Measurements from ENCODE around the gene PCDHGA7.
"Not testable (repeated sequence)": the region's sequence is repeated elsewhere in the genome, so short reads cannot be mapped to it uniquely, and the experiment has no call there.

Gene PCDHGA7

DNA sequence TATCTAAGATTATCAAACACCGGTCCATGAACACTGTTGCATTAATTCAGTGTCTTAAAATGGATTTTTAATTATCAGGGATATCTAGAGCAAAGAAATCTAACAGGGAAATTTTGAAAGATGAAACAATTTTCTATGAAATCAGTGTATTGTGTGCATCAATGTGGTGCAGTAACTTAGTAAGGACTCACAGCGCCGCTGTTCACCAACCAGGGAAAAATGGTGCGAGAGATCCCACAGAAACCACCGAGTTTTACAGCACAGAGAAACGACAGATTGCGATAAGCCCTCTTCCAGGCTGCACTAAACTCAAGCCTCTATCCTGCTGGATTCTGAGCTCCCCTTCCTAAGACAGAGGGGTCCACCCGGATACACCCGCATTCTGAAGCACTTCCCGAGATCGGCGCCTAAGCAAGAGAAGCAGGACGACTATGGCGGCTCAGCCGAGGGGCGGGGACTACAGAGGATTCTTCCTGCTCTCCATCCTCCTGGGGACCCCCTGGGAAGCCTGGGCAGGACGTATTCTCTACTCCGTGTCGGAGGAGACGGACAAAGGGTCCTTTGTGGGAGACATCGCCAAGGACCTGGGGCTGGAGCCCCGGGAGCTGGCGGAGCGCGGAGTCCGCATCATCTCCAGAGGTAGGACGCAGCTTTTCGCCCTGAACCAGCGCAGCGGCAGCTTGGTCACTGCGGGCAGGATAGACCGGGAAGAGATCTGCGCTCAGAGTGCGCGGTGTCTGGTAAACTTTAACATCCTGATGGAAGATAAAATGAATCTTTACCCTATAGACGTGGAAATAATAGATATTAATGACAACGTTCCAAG is at the start of gene PCDHGA7:
Gene PCDHGA7, plus strand, starts transcription at position 274 of the 826 bp plus-strand sequence. Its CDS starts 158 bp downstream, at position 432.
- DNase-seq: no peak

DNA sequence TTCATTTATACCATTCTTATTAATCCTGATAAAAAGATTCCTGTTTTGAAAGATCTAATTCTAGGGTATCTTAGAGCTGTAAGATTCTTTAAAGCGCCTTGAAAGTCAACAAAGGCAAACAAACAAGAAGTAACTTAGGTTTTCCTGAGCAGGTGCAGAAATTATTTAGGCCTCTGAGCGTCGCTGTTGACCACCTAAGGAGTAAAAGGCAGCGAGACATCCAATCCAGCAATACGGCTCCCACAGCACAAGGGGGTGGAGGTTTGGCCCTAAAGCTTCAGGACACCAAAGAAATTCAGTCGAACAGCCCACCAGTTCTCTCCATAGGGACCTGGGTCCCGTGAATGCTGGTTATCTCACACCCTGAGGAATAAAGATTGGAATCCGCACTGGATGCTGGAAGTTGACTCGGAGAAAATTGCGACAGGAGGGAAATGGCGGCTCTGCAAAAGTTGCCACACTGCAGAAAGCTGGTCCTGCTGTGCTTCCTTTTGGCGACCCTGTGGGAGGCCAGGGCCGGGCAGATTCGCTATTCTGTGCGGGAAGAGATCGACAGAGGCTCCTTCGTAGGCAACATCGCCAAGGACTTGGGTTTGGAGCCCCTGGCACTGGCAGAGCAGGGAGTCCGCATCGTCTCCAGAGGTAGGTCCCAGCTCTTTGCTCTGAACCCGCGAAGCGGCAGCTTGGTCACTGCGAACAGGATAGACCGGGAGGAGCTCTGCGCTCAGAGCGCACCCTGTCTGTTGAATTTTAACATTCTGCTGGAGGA is 43.8 kb upstream of the PCDHGA7 start, which contains the start of gene PCDHGA2:
Gene PCDHGA2, plus strand, starts transcription at position 223 of the 769 bp plus-strand sequence.
- DNase-seq: no peak

DNA sequence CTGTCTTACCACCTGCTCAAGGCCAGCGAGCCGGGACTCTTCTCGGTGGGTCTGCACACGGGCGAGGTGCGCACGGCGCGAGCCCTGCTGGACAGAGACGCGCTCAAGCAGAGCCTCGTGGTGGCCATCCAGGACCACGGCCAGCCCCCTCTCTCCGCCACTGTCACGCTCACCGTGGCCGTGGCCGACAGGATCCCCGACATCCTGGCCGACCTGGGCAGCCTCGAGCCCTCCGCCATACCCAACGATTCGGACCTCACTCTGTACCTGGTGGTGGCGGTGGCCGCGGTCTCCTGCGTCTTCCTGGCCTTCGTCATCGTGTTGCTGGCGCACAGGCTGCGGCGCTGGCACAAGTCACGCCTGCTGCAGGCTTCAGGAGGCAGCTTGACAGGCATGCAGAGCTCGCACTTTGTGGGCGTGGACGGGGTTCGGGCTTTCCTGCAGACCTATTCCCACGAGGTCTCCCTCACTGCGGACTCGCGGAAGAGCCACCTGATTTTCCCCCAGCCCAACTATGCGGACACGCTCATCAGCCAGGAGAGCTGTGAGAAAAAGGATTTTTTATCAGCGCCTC is 41.7 kb upstream of the PCDHGA7 start:
- not testable (repeated sequence) for DNase-seq

- DNase-seq: no peak
Observed at GRCh38 chr5:141342773-141343172, 39.8 kb upstream of the PCDHGA7 start.

GRCh38 chr5:141343242-141343952 is 39.1 kb upstream of the PCDHGA7 start, which contains the start of gene PCDHGA3:
PCDHGA3 (plus strand) TSS chr5:141343829; CDS start chr5:141344034, 205 bp downstream.
- DNase-seq: no peak

- no peak for DNase-seq
Observed at GRCh38 chr5:141343953-141344463, 38.5 kb upstream of the PCDHGA7 start.

- DNase-seq: no peak
Observed at GRCh38 chr5:141345327-141345726, 37.2 kb upstream of the PCDHGA7 start.

DNA sequence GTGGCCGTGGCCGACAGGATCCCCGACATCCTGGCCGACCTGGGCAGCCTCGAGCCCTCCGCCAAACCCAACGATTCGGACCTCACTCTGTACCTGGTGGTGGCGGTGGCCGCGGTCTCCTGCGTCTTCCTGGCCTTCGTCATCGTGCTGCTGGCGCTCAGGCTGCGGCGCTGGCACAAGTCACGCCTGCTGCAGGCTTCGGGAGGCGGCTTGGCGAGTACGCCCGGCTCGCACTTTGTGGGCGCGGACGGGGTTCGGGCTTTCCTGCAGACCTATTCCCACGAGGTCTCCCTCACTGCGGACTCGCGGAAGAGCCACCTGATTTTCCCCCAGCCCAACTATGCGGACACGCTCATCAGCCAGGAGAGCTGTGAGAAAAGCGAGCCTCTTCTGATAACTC is 36.5 kb upstream of the PCDHGA7 start:
- DNase-seq: not testable (repeated sequence)

DNA sequence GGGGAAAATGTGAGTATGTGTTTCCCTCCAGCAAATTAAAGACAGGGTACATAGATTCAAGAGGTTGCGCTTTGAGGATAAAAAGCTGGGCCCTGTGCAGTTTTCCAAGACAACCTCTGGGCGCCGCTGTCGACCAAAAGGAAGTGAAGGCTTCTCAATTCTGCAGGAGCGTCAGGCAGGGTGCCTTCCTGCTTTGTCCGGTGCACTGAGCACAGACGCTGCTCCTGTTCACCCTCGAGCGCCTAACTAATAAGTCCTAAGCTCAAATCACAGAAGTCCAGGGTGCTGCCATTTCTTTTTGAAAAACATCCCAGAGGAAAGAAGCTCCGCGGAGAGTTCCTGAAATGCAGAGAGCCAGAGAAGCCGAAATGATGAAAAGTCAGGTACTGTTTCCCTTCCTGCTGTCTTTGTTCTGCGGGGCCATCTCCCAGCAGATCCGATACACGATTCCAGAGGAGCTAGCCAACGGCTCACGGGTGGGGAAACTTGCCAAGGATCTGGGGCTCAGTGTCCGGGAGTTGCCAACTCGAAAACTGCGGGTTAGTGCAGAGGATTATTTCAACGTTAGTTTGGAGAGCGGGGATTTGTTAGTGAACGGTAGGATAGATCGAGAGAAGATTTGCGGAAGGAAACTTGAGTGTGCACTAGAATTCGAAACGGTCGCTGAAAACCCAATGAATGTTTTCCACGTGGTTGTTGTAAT is 32.5 kb upstream of the PCDHGA7 start, which contains the start of gene PCDHGB1:
Gene PCDHGB1, plus strand, starts transcription at position 183 of the 703 bp plus-strand sequence. Its CDS starts 162 bp downstream, at position 345.
- DNase-seq: peak; percentile 64

GRCh38 chr5:141351591-141351990 is 31.0 kb upstream of the PCDHGA7 start:
- DNase-seq: no peak

GRCh38 chr5:141354900-141355469 is 27.6 kb upstream of the PCDHGA7 start, which contains the start of gene PCDHGA4:
PCDHGA4 (plus strand) TSS chr5:141355021; CDS start chr5:141355108, 87 bp downstream.
- DNase-seq: no peak

- no peak for DNase-seq
Observed at GRCh38 chr5:141355641-141356040, 26.9 kb upstream of the PCDHGA7 start.

DNA sequence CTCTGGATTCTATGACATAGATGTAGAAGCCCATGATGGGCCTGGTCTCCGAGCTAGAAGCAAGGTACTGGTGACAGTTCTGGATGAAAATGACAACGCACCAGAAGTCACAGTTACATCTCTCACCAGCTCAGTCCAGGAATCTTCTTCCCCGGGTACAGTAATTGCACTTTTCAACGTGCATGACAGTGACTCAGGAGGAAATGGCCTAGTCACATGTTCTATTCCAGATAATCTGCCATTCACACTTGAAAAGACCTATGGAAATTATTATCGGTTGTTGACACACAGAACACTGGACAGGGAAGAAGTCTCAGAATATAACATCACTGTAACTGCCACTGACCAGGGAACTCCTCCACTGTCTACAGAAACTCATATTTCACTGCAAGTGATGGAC is 26.4 kb upstream of the PCDHGA7 start:
- DNase-seq: no peak

DNA sequence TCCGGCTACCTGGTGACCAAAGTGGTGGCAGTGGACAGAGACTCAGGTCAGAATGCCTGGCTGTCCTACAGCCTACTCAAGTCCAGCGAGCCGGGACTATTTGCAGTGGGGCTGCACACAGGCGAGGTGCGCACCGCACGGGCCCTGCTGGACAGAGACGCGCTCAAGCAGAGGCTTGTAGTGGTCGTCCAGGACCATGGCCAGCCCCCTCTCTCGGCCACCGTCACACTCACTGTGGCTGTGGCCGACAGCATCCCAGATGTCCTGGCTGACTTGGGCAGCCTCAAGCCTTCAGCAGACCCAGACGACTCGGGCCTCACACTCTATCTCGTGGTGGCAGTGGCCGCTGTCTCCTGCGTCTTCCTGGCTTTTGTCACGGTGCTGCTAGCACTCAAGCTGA is 25.6 kb upstream of the PCDHGA7 start:
- DNase-seq: no peak

DNA sequence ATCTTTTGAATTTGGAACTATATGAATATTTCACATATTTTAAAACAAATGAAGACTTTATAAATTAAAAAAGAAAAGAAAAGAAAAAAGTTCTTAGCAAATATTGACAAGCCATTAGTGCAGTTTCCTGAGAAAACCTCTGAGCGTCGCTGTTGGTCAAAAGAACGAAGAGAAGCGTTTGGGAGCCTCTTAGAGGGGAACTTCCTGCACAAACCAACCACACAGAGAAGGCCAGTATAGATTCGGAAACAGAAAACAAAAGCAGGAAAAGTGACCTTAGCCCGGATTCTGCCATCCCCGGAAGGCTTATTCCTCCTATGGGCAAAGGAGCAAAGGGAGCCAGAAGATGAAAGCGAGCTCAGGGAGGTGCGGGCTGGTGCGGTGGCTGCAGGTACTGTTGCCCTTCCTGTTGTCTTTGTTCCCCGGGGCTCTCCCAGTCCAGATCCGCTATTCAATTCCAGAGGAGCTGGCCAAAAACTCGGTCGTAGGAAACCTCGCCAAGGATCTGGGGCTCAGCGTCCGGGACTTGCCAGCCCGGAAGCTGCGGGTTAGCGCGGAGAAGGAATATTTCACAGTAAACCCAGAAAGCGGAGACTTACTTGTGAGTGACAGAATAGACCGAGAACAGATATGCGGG is 22.6 kb upstream of the PCDHGA7 start, which contains the start of gene PCDHGB2:
Gene PCDHGB2, plus strand, starts transcription at position 205 of the 637 bp plus-strand sequence. Its CDS starts 142 bp downstream, at position 347.
- no peak for DNase-seq

GRCh38 chr5:141360685-141361084 is 21.9 kb upstream of the PCDHGA7 start:
- no peak for DNase-seq

DNA sequence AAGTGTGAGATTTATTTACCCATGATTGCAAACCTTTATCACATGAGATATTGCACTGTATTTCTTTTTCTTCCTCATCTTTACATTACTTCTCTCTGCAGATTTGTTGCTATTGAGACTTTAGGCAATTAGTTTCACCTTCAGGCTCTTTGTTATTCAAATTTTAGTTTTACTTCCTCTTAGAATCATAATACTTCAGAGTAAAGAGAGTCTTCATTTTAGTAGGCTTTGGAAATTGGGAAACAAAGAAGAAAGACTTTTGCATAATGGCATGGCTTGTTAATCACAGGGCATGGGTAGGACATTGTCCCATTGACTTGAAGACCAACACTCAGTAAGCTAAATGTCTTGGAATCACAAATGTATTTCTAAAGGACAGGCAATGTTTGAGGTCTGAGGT is 19.8 kb upstream of the PCDHGA7 start:
- no peak for DNase-seq

DNA sequence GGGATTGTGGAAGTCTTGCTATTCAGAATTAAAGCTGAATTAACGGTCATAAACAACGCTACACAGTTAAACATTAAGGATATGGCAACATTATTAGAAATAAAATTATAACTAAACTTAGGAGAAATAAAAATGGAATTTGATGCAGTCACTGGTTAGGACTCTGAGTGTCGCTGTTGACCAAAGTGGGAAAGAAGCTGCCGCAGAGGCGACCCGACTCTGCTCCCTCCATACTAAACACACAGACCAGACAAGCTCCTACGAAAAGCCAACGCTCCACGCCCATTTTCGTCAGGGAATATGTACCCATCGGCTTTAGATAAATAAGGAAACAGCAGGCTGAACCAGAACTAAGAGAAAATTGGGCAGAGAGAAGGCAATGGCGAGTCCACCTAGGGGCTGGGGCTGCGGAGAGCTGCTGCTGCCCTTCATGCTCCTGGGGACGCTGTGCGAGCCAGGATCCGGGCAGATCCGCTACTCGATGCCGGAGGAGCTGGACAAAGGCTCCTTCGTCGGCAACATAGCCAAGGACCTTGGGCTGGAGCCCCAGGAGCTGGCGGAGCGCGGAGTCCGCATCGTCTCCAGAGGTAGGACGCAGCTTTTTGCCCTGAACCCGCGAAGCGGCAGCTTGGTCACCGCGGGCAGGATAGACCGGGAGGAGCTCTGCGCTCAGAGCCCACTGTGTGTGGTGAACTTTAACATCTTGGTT is 18.4 kb upstream of the PCDHGA7 start, which contains the start of gene PCDHGA5:
Gene PCDHGA5, plus strand, starts transcription at position 211 of the 709 bp plus-strand sequence. Its CDS starts 169 bp downstream, at position 380.
- no peak for DNase-seq

- DNase-seq: no peak
Observed at GRCh38 chr5:141366016-141366896, 16.3 kb upstream of the PCDHGA7 start.

Measured in NCI-H2081 treated with DMSO at 0.1 percent for 48 hours (cell line).